CD14-positive monocyte (primary cell): ENCODE results near the gene CSNK1G1. TPM values are rescaled to one million over a fixed set of nuclear protein-coding genes. Genes with fewer than 3 reads are reported as not detected.
A peak's percentile ranks its signal among the peaks of the same experiment; 100 is the strongest.

Experiments used
- DNase-seq, 3 donors: peaks; one replicate each; pipeline ENCODE4 v3.0.0-alpha.2; 2011 to 2022
- H2AFZ ChIP-seq: 2 replicates; pipeline ENCODE4 v1.6.0; 2012; ENCODE audit warnings: mild to moderate bottlenecking, low read depth, low read length, inconsistent platforms; ENCODE audit not compliant: insufficient read depth, poor library complexity, severe bottlenecking
- H3K27ac ChIP-seq, 2 donors: 1 replicate in 1 of 2; 2 replicates in 1 of 2; pipeline ENCODE4 v1.5.1; 2012 to 2013; ENCODE audit warnings: low read length in 2 of 2, control low read depth in 1 of 2, inconsistent platforms in 1 of 2, low read depth in 1 of 2, mild to moderate bottlenecking in 1 of 2
- H3K27me3 ChIP-seq, 2 donors: one replicate each; pipeline versions ENCODE4 v1.6.0 to v1.6.1; 2011 to 2013; ENCODE audit warnings: low read length in 2 of 2; ENCODE audit not compliant: control insufficient read depth in 2 of 2, insufficient read depth in 2 of 2
- H3K36me3 ChIP-seq, 2 donors: replicated peaks in 1 of 2; 1 replicate in 1 of 2; 2 replicates in 1 of 2; pipeline versions ENCODE4 v1.5.1 to v1.6.1; 2012 to 2013; ENCODE audit warnings: low read length in 2 of 2, control low read depth in 1 of 2, inconsistent platforms in 1 of 2, mild to moderate bottlenecking in 1 of 2; ENCODE audit not compliant: insufficient read depth in 2 of 2, control insufficient read depth in 1 of 2
- H3K4me1 ChIP-seq, 2 donors: 1 replicate in 1 of 2; 2 replicates in 1 of 2; pipeline versions ENCODE4 v1.5.1 to v1.6.1; 2012 to 2013; ENCODE audit warnings: low read length in 2 of 2, control low read depth in 1 of 2, inconsistent platforms in 1 of 2, mild to moderate bottlenecking in 1 of 2, moderate library complexity in 1 of 2; ENCODE audit not compliant: insufficient read depth in 2 of 2, control insufficient read depth in 1 of 2
- H3K4me2 ChIP-seq: replicated peaks from 2 replicates; pipeline ENCODE3; 2012; ENCODE audit warnings: low read length, moderate library complexity, mild to moderate bottlenecking; ENCODE audit not compliant: poor library complexity, severe bottlenecking; ENCODE audit errors: extremely low read depth
- H3K4me3 ChIP-seq, 3 experiments: fragments of 200-600 bp in 1 of 3; sonication (generic) in 1 of 3; replicated peaks in 1 of 3; 1 replicate in 2 of 3; 2 replicates in 1 of 3; pipeline ENCODE4 v1.5.1; 2011 to 2013; ENCODE audit warnings: low read length in 3 of 3, mild to moderate bottlenecking in 3 of 3, control low read depth in 2 of 3, low read depth in 2 of 3, inconsistent platforms in 1 of 3, moderate library complexity in 1 of 3
- H3K79me2 ChIP-seq: 2 replicates; pipeline ENCODE4 v1.6.0; 2012; ENCODE audit warnings: mild to moderate bottlenecking, control low read depth, inconsistent platforms, low read length, moderate library complexity; ENCODE audit not compliant: insufficient read depth
- H3K9ac ChIP-seq: 2 replicates; pipeline ENCODE4 v1.6.0; 2017; ENCODE audit warnings: low read length, mild to moderate bottlenecking; ENCODE audit not compliant: insufficient read depth, poor library complexity, severe bottlenecking
- H3K9me3 ChIP-seq, 2 donors: replicated peaks in 1 of 2; 1 replicate in 1 of 2; 2 replicates in 1 of 2; pipeline versions ENCODE4 v1.5.1 to v1.6.1; 2012 to 2013; ENCODE audit warnings: low read length in 2 of 2, control low read depth in 1 of 2; ENCODE audit not compliant: control insufficient read depth in 1 of 2, insufficient read depth in 1 of 2
- H4K20me1 ChIP-seq: 2 replicates; pipeline ENCODE4 v1.6.0; 2012; ENCODE audit warnings: mild to moderate bottlenecking, low read length, control low read depth, moderate library complexity; ENCODE audit not compliant: insufficient read depth
- H3K27ac Mint-ChIP-seq, 7 donors: one replicate each; pipeline ENCODE4 v1.8.0; 2020; ENCODE audit warnings: mild to moderate bottlenecking in 7 of 7, mixed read lengths in 7 of 7, moderate library complexity in 6 of 7, inconsistent platforms in 2 of 7
- H3K27me3 Mint-ChIP-seq, 3 donors: one replicate each; pipeline ENCODE4 v1.8.0; 2021 to 2022; ENCODE audit warnings: low read depth in 3 of 3, mild to moderate bottlenecking in 3 of 3, mixed read lengths in 3 of 3, moderate library complexity in 3 of 3, inconsistent platforms in 1 of 3
- H3K36me3 Mint-ChIP-seq, 2 donors: one replicate each; pipeline ENCODE4 v1.8.0; 2020; ENCODE audit warnings: mixed read lengths in 2 of 2, inconsistent platforms in 1 of 2, mild to moderate bottlenecking in 1 of 2
- H3K4me1 Mint-ChIP-seq: one replicate; pipeline ENCODE4 v1.8.0; 2020; ENCODE audit warnings: mild to moderate bottlenecking, mixed read lengths
- H3K4me3 Mint-ChIP-seq, 2 donors: one replicate each; pipeline ENCODE4 v1.8.0; 2020; ENCODE audit warnings: mild to moderate bottlenecking in 2 of 2, mixed read lengths in 2 of 2, moderate library complexity in 1 of 2
- H3K9me3 Mint-ChIP-seq, 7 donors: one replicate each; pipeline ENCODE4 v1.8.0; 2020 to 2022; ENCODE audit warnings: mixed read lengths in 7 of 7, mild to moderate bottlenecking in 6 of 7, moderate library complexity in 6 of 7, inconsistent platforms in 2 of 7
- CTCF ChIP-seq: fragments of 200-600 bp; IDR thresholded peaks from one replicate; pipeline ENCODE4 v1.8.0; 2022; ENCODE audit warnings: antibody characterized with exemption, mild to moderate bottlenecking
- WGBS: methylation state at CpG from one replicate; pipeline ENCODE4 v1.1.5; 2013; ENCODE audit warnings: missing lambda C conversion rate; ENCODE audit not compliant: insufficient coverage; 5-methylcytosine and 5-hydroxymethylcytosine counted together
- intact Hi-C, 2 donors: fragments of 100-400 bp; cut with micrococcal nuclease; formaldehyde crosslinking; loops; one replicate each; pipeline versions ENCODE4 v1.15.0 to v1.15.1; 2023
- polyA plus RNA-seq, 3 donors: library from polyadenylated mRNA; depleted of rRNA in 1 of 3; unstranded in 2 of 3; stranded (reverse) in 1 of 3; fragments of 300-500 nt in 2 of 3; fragments of >200 nt in 1 of 3; fragmentation: Illumina TruSeq in 2 of 3; gene quantifications; 1 replicate in 2 of 3; 2 replicates in 1 of 3; pipeline ENCODE4 v1.2.3, GENCODE V29; 2012 to 2021

Gene CSNK1G1
- polyA plus RNA-seq, 3 donors, result 4.3 to 8.6 (median 7.7) TPM

- Histone ChIP-seq H3K27ac (no peak overlapping the region), H3K27me3 (no peaks in the 10 kb centered on the region), H3K4me2 (no peak overlapping the region), H3K4me3 (no peak overlapping the region), H3K36me3 (peaks cover 26 to 65% of the 10 kb centered on the region in 2 donors), H3K9me3 (no peaks in the 10 kb centered on the region), H3K79me2 (no peaks in the 10 kb centered on the region), H2AFZ (no peak overlapping the region), H4K20me1 (no peaks in the 10 kb centered on the region), H3K9ac (peak overlapping the region; percentile 2), H3K4me1 (no peaks in the 10 kb centered on the region)
- Mint-ChIP-seq H3K36me3 (peaks cover 30 to 40% of the 10 kb centered on the region in 2 donors), H3K9me3 (no peaks in the 10 kb centered on the region), H3K27ac (no peak overlapping the region), H3K27me3 (peaks cover 0 to 2% (median 0%) of the 10 kb centered on the region in 3 donors), H3K4me3 (no peak overlapping the region), H3K4me1 (no peaks in the 10 kb centered on the region)
- intact Hi-C loops, result no loop called here
- WGBS, result 80% methylated on average over 1 of the region's 2 CpGs
- no peak for TF ChIP-seq CTCF
- DNase-seq, result no peak
Observed at GRCh38 chr15:64210371-64210770, 145.6 kb downstream of the CSNK1G1 start.

- Mint-ChIP-seq H3K36me3 (peaks cover 35 to 41% of the 10 kb centered on the region in 2 donors), H3K27me3 (peaks cover 0 to 2% (median 0%) of the 10 kb centered on the region in 3 donors), H3K9me3 (no peaks in the 10 kb centered on the region), H3K4me3 (no peak overlapping the region), H3K27ac (no peak overlapping the region), H3K4me1 (no peaks in the 10 kb centered on the region)
- Histone ChIP-seq H3K4me2 (no peak overlapping the region), H3K4me3 (no peak overlapping the region), H4K20me1 (no peaks in the 10 kb centered on the region), H2AFZ (no peak overlapping the region), H3K4me1 (no peaks in the 10 kb centered on the region), H3K27ac (no peak overlapping the region), H3K9ac (peak overlapping the region; percentile 2), H3K27me3 (no peaks in the 10 kb centered on the region), H3K9me3 (no peaks in the 10 kb centered on the region), H3K36me3 (peaks cover 28 to 69% of the 10 kb centered on the region in 2 donors), H3K79me2 (no peaks in the 10 kb centered on the region)
- intact Hi-C loops, result loop anchor here in 1 of 2 donors (10.0 kb wide), 1 partner anchor 145 kb away; the partner anchor contains the start of gene CSNK1G1
- WGBS, result no CpG with 5 or more reads among the region's 3 CpGs
- peak; percentile 48 for TF ChIP-seq CTCF
- peak in 1 of 3 donors; percentile 2 for DNase-seq
Observed at GRCh38 chr15:64209680-64210334, 146.2 kb downstream of the CSNK1G1 start.
